ENCODE measurements around the gene PROB1. TPM values are rescaled to one million over a fixed set of nuclear protein-coding genes. Genes with fewer than 3 reads are reported as not detected.
"Not testable (repeated sequence)": the region's sequence is repeated elsewhere in the genome, so short reads cannot be mapped to it uniquely, and the experiment has no call there.

Gene PROB1
- total and polyA plus RNA-seq, 2 experiments from 2014 or later, result 15.2 to 42.5 TPM

DNA sequence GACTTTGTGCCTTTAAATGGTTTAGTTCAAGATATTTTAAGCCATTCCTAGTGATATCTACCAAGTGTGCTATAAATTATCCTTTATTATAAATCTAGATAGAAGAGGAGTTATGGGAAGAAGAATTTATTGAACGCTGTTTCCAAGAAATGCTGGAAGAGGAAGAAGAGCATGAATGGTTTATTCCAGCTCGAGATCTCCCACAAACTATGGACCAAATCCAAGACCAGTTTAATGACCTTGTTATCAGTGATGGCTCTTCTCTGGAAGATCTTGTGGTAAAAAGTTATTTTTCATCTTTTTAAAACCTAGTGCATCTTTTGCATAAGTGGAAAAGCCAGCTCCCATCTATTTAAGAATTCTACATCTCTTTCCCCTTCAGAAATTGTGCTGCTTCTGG, 30.4 kb downstream of the PROB1 start:
- Histone ChIP-seq H3K4me1 (ENCODE audit: low read depth) (no peaks in the 10 kb centered on the region), H3K27me3 (no peaks in the 10 kb centered on the region), H3K4me3 (no peak overlapping the region), H3K9me3 (ENCODE audit: low read depth) (no peaks in the 10 kb centered on the region), H3K36me3 (peaks cover 45% of the 10 kb centered on the region), H3K27ac (no peak overlapping the region)
- no peak for DNase-seq (ENCODE audit: low read depth in 1 of 2, low spot score in 1 of 2)
- TF ChIP-seq, protein P1, sequence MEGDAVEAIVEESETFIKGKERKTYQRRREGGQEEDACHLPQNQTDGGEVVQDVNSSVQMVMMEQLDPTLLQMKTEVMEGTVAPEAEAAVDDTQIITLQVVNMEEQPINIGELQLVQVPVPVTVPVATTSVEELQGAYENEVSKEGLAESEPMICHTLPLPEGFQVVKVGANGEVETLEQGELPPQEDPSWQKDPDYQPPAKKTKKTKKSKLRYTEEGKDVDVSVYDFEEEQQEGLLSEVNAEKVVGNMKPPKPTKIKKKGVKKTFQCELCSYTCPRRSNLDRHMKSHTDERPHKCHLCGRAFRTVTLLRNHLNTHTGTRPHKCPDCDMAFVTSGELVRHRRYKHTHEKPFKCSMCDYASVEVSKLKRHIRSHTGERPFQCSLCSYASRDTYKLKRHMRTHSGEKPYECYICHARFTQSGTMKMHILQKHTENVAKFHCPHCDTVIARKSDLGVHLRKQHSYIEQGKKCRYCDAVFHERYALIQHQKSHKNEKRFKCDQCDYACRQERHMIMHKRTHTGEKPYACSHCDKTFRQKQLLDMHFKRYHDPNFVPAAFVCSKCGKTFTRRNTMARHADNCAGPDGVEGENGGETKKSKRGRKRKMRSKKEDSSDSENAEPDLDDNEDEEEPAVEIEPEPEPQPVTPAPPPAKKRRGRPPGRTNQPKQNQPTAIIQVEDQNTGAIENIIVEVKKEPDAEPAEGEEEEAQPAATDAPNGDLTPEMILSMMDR (IDR thresholded peaks at IDR 0.05; ENCODE audit: low read depth, low read length), result no peak

DNA sequence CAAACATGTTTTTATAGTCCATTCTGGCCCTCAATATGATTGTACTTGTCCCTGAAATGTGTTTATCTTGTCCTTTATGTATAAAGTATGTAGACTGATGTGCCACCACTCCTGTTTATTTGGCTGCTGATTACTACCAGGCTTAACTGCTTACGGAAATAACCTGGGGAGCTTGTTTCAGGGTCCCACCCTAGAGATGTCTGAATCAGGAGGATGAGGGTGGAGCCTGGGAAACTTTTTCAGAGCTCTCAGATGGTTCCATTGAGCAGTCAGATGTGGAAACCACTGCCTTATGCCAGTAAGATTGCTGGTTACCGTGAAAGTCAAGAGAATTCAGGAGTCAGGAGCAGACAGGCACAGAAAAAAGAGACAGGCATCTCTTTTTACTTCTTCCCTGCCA, 31.0 kb downstream of the PROB1 start:
- no peak overlapping the region for H3K27ac ChIP-seq
- DNase-seq (ENCODE audit: low read depth in 1 of 2, low spot score in 1 of 2), result no peak
- H3K27me3 ChIP-seq, result no peaks in the 10 kb centered on the region
- H3K4me3 ChIP-seq, result no peak overlapping the region
- TF ChIP-seq, protein P1 (IDR thresholded peaks at IDR 0.05; ENCODE audit: low read depth, low read length), result no peak
- peaks cover 40% of the 10 kb centered on the region for H3K36me3 ChIP-seq
- no peaks in the 10 kb centered on the region for H3K4me1 ChIP-seq (ENCODE audit: low read depth)
- H3K9me3 ChIP-seq (ENCODE audit: low read depth), result no peaks in the 10 kb centered on the region

DNA sequence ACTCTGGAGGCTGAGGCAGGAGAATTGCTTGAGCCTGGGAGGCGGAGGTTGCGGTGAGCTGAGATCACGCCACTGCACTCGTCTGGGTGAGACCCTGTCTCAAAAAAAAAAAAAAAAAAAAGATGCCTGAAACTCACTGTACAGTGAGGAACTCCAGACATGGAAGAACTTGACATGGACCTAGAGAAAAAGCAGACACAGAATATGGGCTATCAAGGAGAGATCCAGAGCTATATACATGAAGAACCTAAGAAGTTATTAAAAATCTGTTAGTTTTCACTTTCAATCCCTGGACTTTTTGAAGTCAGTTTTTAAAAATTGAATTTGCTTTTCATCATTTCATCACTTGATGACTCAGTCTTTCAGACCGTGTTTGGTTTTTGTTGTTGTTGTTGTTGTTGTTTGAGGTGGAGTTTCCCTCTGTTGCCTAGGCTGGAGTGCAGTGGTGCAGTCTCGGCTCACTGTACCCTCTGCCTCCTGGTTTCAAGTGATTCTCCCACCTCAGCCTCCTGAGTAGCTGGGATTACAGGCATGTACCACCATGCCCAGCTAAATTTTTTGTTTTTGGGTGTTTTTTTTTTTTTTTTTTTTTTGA, 33.0 kb downstream of the PROB1 start:
- Histone ChIP-seq H3K27ac (peak overlapping the region; percentile 1), H3K36me3 (peaks cover 31% of the 10 kb centered on the region), H3K27me3 (no peaks in the 10 kb centered on the region), H3K4me1 (ENCODE audit: low read depth) (no peaks in the 10 kb centered on the region), H3K4me3 (no peak overlapping the region), H3K9me3 (ENCODE audit: low read depth) (no peaks in the 10 kb centered on the region)
- no peak for DNase-seq (ENCODE audit: low read depth in 1 of 2, low spot score in 1 of 2)
- TF ChIP-seq, protein P1 (IDR thresholded peaks at IDR 0.05; ENCODE audit: low read depth, low read length), result no peak

DNA sequence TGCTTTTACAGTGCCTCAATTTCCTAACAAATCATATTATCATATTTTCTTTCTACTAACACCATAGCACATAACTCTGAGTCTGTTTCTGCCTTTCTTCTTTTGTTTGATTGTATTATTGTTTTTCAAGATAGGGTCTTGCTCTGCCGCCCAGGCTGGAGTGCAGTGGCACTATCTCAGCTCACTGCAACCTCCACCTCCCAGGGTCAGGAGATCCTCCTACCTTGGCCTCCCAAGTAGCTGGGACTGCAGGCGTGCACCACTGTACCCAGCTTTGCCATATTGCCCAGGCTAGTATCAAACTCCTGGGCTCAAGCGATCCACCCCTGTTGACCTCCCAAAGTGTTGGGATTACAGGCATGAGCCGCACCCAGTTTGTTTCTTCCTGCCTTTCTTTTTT, 34.5 kb downstream of the PROB1 start:
- H3K27ac ChIP-seq, result no peak overlapping the region
- no peaks in the 10 kb centered on the region for H3K27me3 ChIP-seq
- TF ChIP-seq, protein P1 (IDR thresholded peaks at IDR 0.05; ENCODE audit: low read depth, low read length), result no peak
- no peak overlapping the region for H3K4me3 ChIP-seq
- peaks cover 17% of the 10 kb centered on the region for H3K36me3 ChIP-seq
- no peaks in the 10 kb centered on the region for H3K9me3 ChIP-seq (ENCODE audit: low read depth)
- H3K4me1 ChIP-seq (ENCODE audit: low read depth), result no peaks in the 10 kb centered on the region
- DNase-seq (ENCODE audit: low read depth in 1 of 2, low spot score in 1 of 2), result no peak

DNA sequence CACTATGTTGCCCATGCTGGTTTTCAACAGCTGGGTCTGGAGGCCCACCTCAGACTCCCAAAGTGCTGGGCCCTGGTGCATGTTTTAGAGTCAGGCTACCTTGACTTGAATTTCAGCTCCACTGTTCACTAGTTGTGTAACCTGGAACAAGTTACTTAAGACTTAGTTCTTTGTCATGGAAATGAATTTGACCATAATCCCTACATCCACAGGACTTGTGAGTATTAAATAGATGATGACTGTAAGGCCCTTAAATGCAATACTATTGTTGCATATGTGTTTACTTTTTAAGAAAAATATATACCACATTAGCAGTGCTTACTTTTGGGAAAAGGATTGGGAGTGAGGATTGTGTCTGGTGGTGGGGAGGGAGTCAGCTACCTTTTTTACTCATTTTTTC, 36.8 kb downstream of the PROB1 start:
- H3K9me3 ChIP-seq (ENCODE audit: low read depth), result no peaks in the 10 kb centered on the region
- DNase-seq (ENCODE audit: low read depth in 1 of 2, low spot score in 1 of 2), result no peak
- H3K4me1 ChIP-seq (ENCODE audit: low read depth), result no peaks in the 10 kb centered on the region
- no peaks in the 10 kb centered on the region for H3K27me3 ChIP-seq
- H3K36me3 ChIP-seq, result peaks cover 5% of the 10 kb centered on the region
- TF ChIP-seq, protein P1 (IDR thresholded peaks at IDR 0.05; ENCODE audit: low read depth, low read length), result no peak
- H3K4me3 ChIP-seq, result no peak overlapping the region
- no peak overlapping the region for H3K27ac ChIP-seq

DNA sequence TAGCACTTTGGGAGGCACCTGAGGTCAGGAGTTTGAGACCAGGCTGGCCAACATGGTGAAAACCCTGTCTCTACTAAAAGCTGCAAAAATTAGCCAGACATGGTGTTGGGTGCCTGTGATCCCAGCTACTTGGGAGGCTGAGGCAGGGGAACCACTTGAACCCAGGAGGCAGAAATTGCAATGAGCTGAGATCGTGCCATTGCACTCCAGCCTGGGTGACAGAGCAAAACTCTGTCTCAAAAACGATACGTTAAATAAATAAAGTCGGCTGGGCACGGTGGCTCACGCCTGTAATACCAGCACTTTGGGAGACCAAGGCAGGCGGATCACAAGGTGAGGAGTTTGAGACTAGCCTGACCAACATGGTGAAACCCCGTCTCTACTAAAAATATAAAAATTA, 39.0 kb downstream of the PROB1 start:
- not testable (repeated sequence) for DNase-seq (ENCODE audit: low read depth in 1 of 2, low spot score in 1 of 2); H3K27me3 ChIP-seq; H3K4me1 ChIP-seq (ENCODE audit: low read depth); H3K4me3 ChIP-seq; H3K36me3 ChIP-seq; H3K9me3 ChIP-seq (ENCODE audit: low read depth); H3K27ac ChIP-seq
